Mesothelial cell of epicardium (in vitro differentiated cells): ENCODE measurements around the gene SPACA9. TPM values are rescaled to one million over a fixed set of nuclear protein-coding genes. Genes with fewer than 3 reads are reported as not detected.

Experiments used
- DNase-seq, 2 experiments: peaks; one replicate each; pipeline ENCODE4 v3.0.0; 2021; ENCODE audit warnings: low spot score in 2 of 2; ENCODE audit not compliant: unreplicated experiment in 2 of 2
- H3K27ac Mint-ChIP-seq: 2 replicates; pipeline ENCODE4 v1.8.0; 2021; ENCODE audit warnings: mixed read lengths
- H3K27me3 Mint-ChIP-seq: 2 replicates; pipeline ENCODE4 v1.8.0; 2021; ENCODE audit warnings: low read depth, mixed read lengths
- H3K36me3 Mint-ChIP-seq: 2 replicates; pipeline ENCODE4 v1.8.0; 2021; ENCODE audit warnings: mixed read lengths
- H3K4me1 Mint-ChIP-seq: 2 replicates; pipeline ENCODE4 v1.8.0; 2021; ENCODE audit warnings: mixed read lengths
- H3K4me3 Mint-ChIP-seq: 2 replicates; pipeline ENCODE4 v1.8.0; 2021; ENCODE audit warnings: mild to moderate bottlenecking, moderate library complexity, mixed read lengths
- H3K9me3 Mint-ChIP-seq: 2 replicates; pipeline ENCODE4 v1.8.0; 2021; ENCODE audit warnings: mixed read lengths
- CTCF ChIP-seq: fragments of 200-600 bp; sonication (generic); IDR thresholded peaks from one replicate; pipeline ENCODE4 v1.5.0; 2021; ENCODE audit warnings: antibody characterized with exemption; ENCODE audit not compliant: unreplicated experiment
- total RNA-seq: library from RNA; stranded (reverse); gene quantifications from 3 replicates; pipeline ENCODE4 v1.2.1, GENCODE V29; 2021

Gene SPACA9
- total RNA-seq, 1 donor from 2014 or later: 5.7 TPM

GRCh38 chr9:132905726-132906125 lies 27.0 kb downstream of the SPACA9 start:
- no peak for DNase-seq
- H3K4me1 Mint-ChIP-seq: no peaks in the 10 kb centered on the region
- no peak overlapping the region for H3K4me3 Mint-ChIP-seq
- H3K9me3 Mint-ChIP-seq: no peaks in the 10 kb centered on the region
- no peak for TF ChIP-seq CTCF
- H3K27ac Mint-ChIP-seq: no peak overlapping the region
- no peaks in the 10 kb centered on the region for H3K27me3 Mint-ChIP-seq
- peaks cover 39% of the 10 kb centered on the region for H3K36me3 Mint-ChIP-seq

DNA sequence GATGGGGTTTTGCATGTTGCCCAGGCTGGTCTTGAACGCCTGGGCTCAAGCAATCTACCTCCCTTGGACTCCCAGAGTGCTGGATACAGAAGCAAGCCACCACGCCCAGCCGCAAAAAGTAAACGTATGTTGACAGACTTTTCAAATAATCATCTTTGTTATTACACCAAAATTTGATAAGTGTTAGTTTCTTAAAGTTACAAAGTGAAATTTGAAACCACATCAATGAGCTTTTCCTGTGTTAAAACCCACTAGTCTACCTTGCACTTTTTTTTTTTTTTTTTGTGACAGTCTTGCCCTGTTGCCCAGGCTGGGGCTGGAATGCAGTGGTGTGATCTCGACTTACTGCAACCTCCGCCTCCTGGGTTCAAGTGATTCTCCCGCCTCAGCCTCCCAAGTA lies 29.9 kb downstream of the SPACA9 start:
- no peak for TF ChIP-seq CTCF
- Mint-ChIP-seq H3K36me3 (peaks cover 36% of the 10 kb centered on the region), H3K4me3 (no peak overlapping the region)

DNA sequence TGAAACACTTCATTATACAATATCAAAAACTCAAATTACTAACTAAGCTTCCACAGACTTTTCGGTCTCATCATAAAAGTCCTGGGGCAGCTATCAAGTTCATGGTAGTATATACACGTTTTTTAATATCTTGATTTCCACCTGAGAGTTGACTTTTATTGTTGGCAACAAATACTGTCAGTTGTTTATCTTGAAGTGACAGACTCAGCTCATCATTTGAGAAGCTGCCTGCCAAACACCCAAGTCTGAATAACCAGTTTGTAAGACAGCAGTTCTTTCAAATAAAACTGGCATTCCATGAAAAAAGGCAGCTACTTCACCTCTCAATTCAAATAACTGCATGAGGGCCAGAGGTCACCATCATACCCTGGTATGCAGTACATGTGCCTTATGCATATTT lies 30.6 kb downstream of the SPACA9 start:
- no peaks in the 10 kb centered on the region for H3K4me1 Mint-ChIP-seq
- no peaks in the 10 kb centered on the region for H3K9me3 Mint-ChIP-seq
- no peak overlapping the region for H3K27ac Mint-ChIP-seq
- H3K4me3 Mint-ChIP-seq: no peak overlapping the region
- H3K36me3 Mint-ChIP-seq: peaks cover 34% of the 10 kb centered on the region
- no peak for DNase-seq
- H3K27me3 Mint-ChIP-seq: no peaks in the 10 kb centered on the region
- TF ChIP-seq CTCF: no peak

More for the DNA sequence above, 29.9 kb downstream of the SPACA9 start:
- Mint-ChIP-seq H3K9me3 (no peaks in the 10 kb centered on the region), H3K4me1 (no peaks in the 10 kb centered on the region), H3K27me3 (no peaks in the 10 kb centered on the region), H3K27ac (no peak overlapping the region)
- DNase-seq: no peak

- H3K27ac Mint-ChIP-seq: no peak overlapping the region
- H3K9me3 Mint-ChIP-seq: no peaks in the 10 kb centered on the region
- no peak for DNase-seq
- no peaks in the 10 kb centered on the region for H3K27me3 Mint-ChIP-seq
- peaks cover 38% of the 10 kb centered on the region for H3K36me3 Mint-ChIP-seq
- no peak for TF ChIP-seq CTCF
- no peaks in the 10 kb centered on the region for H3K4me1 Mint-ChIP-seq
- no peak overlapping the region for H3K4me3 Mint-ChIP-seq
These were observed 31.7 kb downstream of the SPACA9 start for GRCh38 chr9:132910376-132910775.

- Mint-ChIP-seq H3K9me3 (peaks cover 4% of the 10 kb centered on the region), H3K36me3 (peaks cover 46% of the 10 kb centered on the region), H3K4me1 (no peaks in the 10 kb centered on the region), H3K4me3 (no peak overlapping the region), H3K27ac (no peak overlapping the region), H3K27me3 (no peaks in the 10 kb centered on the region)
- no peak for TF ChIP-seq CTCF
- DNase-seq: no peak
These were observed 33.4 kb downstream of the SPACA9 start for GRCh38 chr9:132912131-132912530.

DNA sequence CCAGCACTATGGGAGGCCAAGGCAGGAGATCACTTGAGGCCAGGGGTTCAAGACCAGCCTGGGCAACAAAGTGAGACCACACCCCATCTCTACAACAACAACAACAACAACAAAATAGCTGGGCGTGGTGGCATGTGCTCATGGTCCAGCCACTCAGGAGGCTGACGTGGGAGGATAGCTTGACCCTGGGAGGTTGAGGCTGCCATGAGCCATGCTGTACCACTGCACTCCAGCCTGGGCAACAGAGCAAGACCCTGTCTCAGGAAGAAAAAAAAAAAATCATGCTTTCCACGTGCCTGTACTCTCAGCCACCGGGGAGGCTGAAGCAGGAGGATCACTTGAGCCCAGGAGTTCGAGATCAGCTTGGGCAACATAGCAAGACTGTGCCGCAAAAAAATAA lies 36.2 kb downstream of the SPACA9 start:
- peaks cover 62% of the 10 kb centered on the region for H3K36me3 Mint-ChIP-seq
- peaks cover 8% of the 10 kb centered on the region for H3K9me3 Mint-ChIP-seq
- no peak for TF ChIP-seq CTCF
- DNase-seq: no peak
- no peaks in the 10 kb centered on the region for H3K4me1 Mint-ChIP-seq
- H3K4me3 Mint-ChIP-seq: no peak overlapping the region
- H3K27ac Mint-ChIP-seq: no peak overlapping the region
- no peaks in the 10 kb centered on the region for H3K27me3 Mint-ChIP-seq
